ACC112 (cell line): ENCODE measurements around the gene RPTOR.

Source experiments
- H2AFZ ChIP-seq: fragments of 200-600 bp; sonication (generic); one replicate; pipeline ENCODE4 v1.6.0; 2017; ENCODE audit warnings: antibody characterized with exemption, low read length; ENCODE audit not compliant: unreplicated experiment
- H3K27ac ChIP-seq: fragments of 200-600 bp; sonication (generic); 2 replicates; pipeline ENCODE4 v1.5.1; 2014; ENCODE audit warnings: low read depth, mild to moderate bottlenecking, antibody characterized with exemption, low read length, moderate library complexity
- H3K27me3 ChIP-seq: fragments of 200-600 bp; sonication (generic); 2 replicates; pipeline ENCODE4 v1.6.1; 2014; ENCODE audit warnings: mild to moderate bottlenecking, antibody characterized with exemption, low read length, moderate library complexity, mixed read lengths; ENCODE audit not compliant: insufficient read depth
- H3K36me3 ChIP-seq: fragments of 200-600 bp; sonication (generic); 2 replicates; pipeline ENCODE4 v1.6.1; 2016; ENCODE audit warnings: mild to moderate bottlenecking, antibody characterized with exemption, low read length, moderate library complexity, mixed read lengths; ENCODE audit not compliant: insufficient read depth
- H3K4me1 ChIP-seq: fragments of 200-600 bp; sonication (generic); one replicate; pipeline ENCODE4 v1.6.1; 2016; ENCODE audit warnings: low read length, mixed read lengths; ENCODE audit not compliant: insufficient read depth, unreplicated experiment, control insufficient read depth
- H3K4me3 ChIP-seq: fragments of 200-600 bp; sonication (generic); 2 replicates; pipeline ENCODE4 v1.5.1; 2014; ENCODE audit warnings: mild to moderate bottlenecking, low read depth, low read length
- H3K79me2 ChIP-seq: fragments of 200-600 bp; sonication (generic); one replicate; pipeline ENCODE4 v1.6.0; 2016; ENCODE audit warnings: low read length; ENCODE audit not compliant: control insufficient read depth, unreplicated experiment, insufficient read depth

RPTOR gene

GRCh38 chr17:80679816-80680215 is 135.2 kb downstream of the RPTOR start:
- Histone ChIP-seq H2AFZ (no peak overlapping the region), H3K27me3 (no peaks in the 10 kb centered on the region), H3K27ac (no peak overlapping the region), H3K4me3 (no peak overlapping the region), H3K4me1 (no peaks in the 10 kb centered on the region), H3K79me2 (peaks cover 16% of the 10 kb centered on the region), H3K36me3 (no peaks in the 10 kb centered on the region)

- Histone ChIP-seq H3K79me2 (peaks cover 12% of the 10 kb centered on the region), H3K4me3 (no peak overlapping the region), H3K36me3 (no peaks in the 10 kb centered on the region), H3K27me3 (no peaks in the 10 kb centered on the region), H2AFZ (no peak overlapping the region), H3K4me1 (no peaks in the 10 kb centered on the region), H3K27ac (no peak overlapping the region)
These were observed 136.6 kb downstream of the RPTOR start for GRCh38 chr17:80681215-80681614.

- Histone ChIP-seq H3K36me3 (no peaks in the 10 kb centered on the region), H3K27me3 (no peaks in the 10 kb centered on the region), H3K79me2 (peaks cover 12% of the 10 kb centered on the region), H3K4me3 (no peak overlapping the region), H2AFZ (no peak overlapping the region), H3K27ac (no peak overlapping the region), H3K4me1 (no peaks in the 10 kb centered on the region)
These were observed 137.7 kb downstream of the RPTOR start for GRCh38 chr17:80682372-80682771.

- Histone ChIP-seq H3K79me2 (peaks cover 12% of the 10 kb centered on the region), H3K27me3 (no peaks in the 10 kb centered on the region), H3K36me3 (no peaks in the 10 kb centered on the region), H2AFZ (no peak overlapping the region), H3K4me3 (no peak overlapping the region), H3K27ac (no peak overlapping the region), H3K4me1 (no peaks in the 10 kb centered on the region)
These were observed 139.0 kb downstream of the RPTOR start for GRCh38 chr17:80683625-80684104.

- Histone ChIP-seq H3K27ac (no peak overlapping the region), H2AFZ (no peak overlapping the region), H3K4me1 (no peaks in the 10 kb centered on the region), H3K27me3 (no peaks in the 10 kb centered on the region), H3K4me3 (no peak overlapping the region), H3K36me3 (no peaks in the 10 kb centered on the region), H3K79me2 (peaks cover 15% of the 10 kb centered on the region)
These were observed 143.2 kb downstream of the RPTOR start for GRCh38 chr17:80687839-80688238.

- H3K4me3 ChIP-seq, result no peak overlapping the region
- no peaks in the 10 kb centered on the region for H3K4me1 ChIP-seq
- no peak overlapping the region for H3K27ac ChIP-seq
- no peaks in the 10 kb centered on the region for H3K36me3 ChIP-seq
- H3K27me3 ChIP-seq, result no peaks in the 10 kb centered on the region
- peaks cover 24% of the 10 kb centered on the region for H3K79me2 ChIP-seq
- H2AFZ ChIP-seq, result no peak overlapping the region
These were observed 144.5 kb downstream of the RPTOR start for GRCh38 chr17:80689129-80689619.

- no peaks in the 10 kb centered on the region for H3K36me3 ChIP-seq
- peaks cover 39% of the 10 kb centered on the region for H3K79me2 ChIP-seq
- H3K27me3 ChIP-seq, result no peaks in the 10 kb centered on the region
- H3K4me1 ChIP-seq, result no peaks in the 10 kb centered on the region
- no peak overlapping the region for H3K4me3 ChIP-seq
- H3K27ac ChIP-seq, result no peak overlapping the region
- H2AFZ ChIP-seq, result no peak overlapping the region
These were observed 147.1 kb downstream of the RPTOR start for GRCh38 chr17:80691784-80692183.

GRCh38 chr17:80692931-80693467 is 148.4 kb downstream of the RPTOR start:
- no peaks in the 10 kb centered on the region for H3K36me3 ChIP-seq
- no peak overlapping the region for H3K27ac ChIP-seq
- H3K79me2 ChIP-seq, result peaks cover 44% of the 10 kb centered on the region
- H3K4me1 ChIP-seq, result no peaks in the 10 kb centered on the region
- H3K4me3 ChIP-seq, result no peak overlapping the region
- H3K27me3 ChIP-seq, result no peaks in the 10 kb centered on the region
- H2AFZ ChIP-seq, result no peak overlapping the region

GRCh38 chr17:80693511-80693910 is 148.9 kb downstream of the RPTOR start:
- H3K79me2 ChIP-seq, result peaks cover 49% of the 10 kb centered on the region
- no peak overlapping the region for H3K4me3 ChIP-seq
- no peak overlapping the region for H3K27ac ChIP-seq
- no peaks in the 10 kb centered on the region for H3K4me1 ChIP-seq
- H3K36me3 ChIP-seq, result no peaks in the 10 kb centered on the region
- no peaks in the 10 kb centered on the region for H3K27me3 ChIP-seq
- no peak overlapping the region for H2AFZ ChIP-seq

GRCh38 chr17:80694085-80694991 is 149.7 kb downstream of the RPTOR start:
- H3K4me3 ChIP-seq, result no peak overlapping the region
- no peaks in the 10 kb centered on the region for H3K27me3 ChIP-seq
- no peaks in the 10 kb centered on the region for H3K36me3 ChIP-seq
- no peaks in the 10 kb centered on the region for H3K4me1 ChIP-seq
- H3K79me2 ChIP-seq, result peaks cover 57% of the 10 kb centered on the region
- H2AFZ ChIP-seq, result no peak overlapping the region
- H3K27ac ChIP-seq, result no peak overlapping the region
